Small intestine (tissue), 7 donors: Measurements from ENCODE around the gene NKPD1. TPM values are rescaled to one million over a fixed set of nuclear protein-coding genes. Genes with fewer than 3 reads are reported as not detected.

ENCODE experiments used
- DNase-seq, 2 donors: peaks; one replicate each; pipeline versions ENCODE4 v3.0.0 to v3.0.0-alpha.2; 2013
- FAIRE-seq: peaks from 2 replicates; lab custom pipeline; 2012; peaks lifted over from hg19 to GRCh38; lab: Jason Lieb, UNC
- H3K27ac ChIP-seq, 3 donors: one replicate each; pipeline ENCODE4 v1.5.1; 2013; ENCODE audit warnings: low read length in 2 of 3, mild to moderate bottlenecking in 2 of 3, control low read depth in 1 of 3, inconsistent platforms in 1 of 3, low read depth in 1 of 3, moderate library complexity in 1 of 3
- H3K27me3 ChIP-seq, 3 donors: one replicate each; pipeline ENCODE4 v1.6.1; 2013; ENCODE audit warnings: low read length in 3 of 3, inconsistent platforms in 1 of 3; ENCODE audit not compliant: control insufficient read depth in 3 of 3, insufficient read depth in 3 of 3
- H3K36me3 ChIP-seq, 3 donors: one replicate each; pipeline ENCODE4 v1.6.1; 2013; ENCODE audit warnings: low read length in 3 of 3, inconsistent platforms in 1 of 3, low read depth in 1 of 3, mild to moderate bottlenecking in 1 of 3, moderate library complexity in 1 of 3; ENCODE audit not compliant: control insufficient read depth in 3 of 3, insufficient read depth in 2 of 3
- H3K4me1 ChIP-seq, 3 donors: one replicate each; pipeline ENCODE4 v1.6.1; 2013; ENCODE audit warnings: low read length in 2 of 3, inconsistent platforms in 1 of 3, low read depth in 1 of 3, mild to moderate bottlenecking in 1 of 3, moderate library complexity in 1 of 3; ENCODE audit not compliant: control insufficient read depth in 3 of 3, insufficient read depth in 2 of 3
- H3K4me3 ChIP-seq, 3 donors: one replicate each; pipeline ENCODE4 v1.5.1; 2013; ENCODE audit warnings: low read length in 3 of 3, control low read depth in 1 of 3, inconsistent platforms in 1 of 3, low read depth in 1 of 3, mild to moderate bottlenecking in 1 of 3, moderate library complexity in 1 of 3
- H3K9me3 ChIP-seq, 2 donors: one replicate each; pipeline ENCODE4 v1.6.1; 2013; ENCODE audit warnings: low read depth in 1 of 2, low read length in 1 of 2; ENCODE audit not compliant: control insufficient read depth in 2 of 2, insufficient read depth in 1 of 2
- WGBS, 3 donors: extraction: QIAGEN DNeasy Blood & Tissue Kit; methylation state at CpG; one replicate each; pipeline ENCODE4 v1.1.7; 2013; 5-methylcytosine and 5-hydroxymethylcytosine counted together
- polyA plus RNA-seq, 4 donors: library from polyadenylated mRNA; stranded (reverse) in 3 of 4; unstranded in 1 of 4; fragments of 200-250 nt in 3 of 4; fragments of 120-200 nt in 1 of 4; gene quantifications; one replicate each; pipeline versions ENCODE4 v1.2.1 to v1.2.3, GENCODE V29; 2013
- donor health status: healthy with polysubstance abuse.
- donor health status: control.
- donor health status: control.
- donor health status: Bipolar disorder and iron deficiency.
- donor health status: healthy.

The NKPD1 gene
- polyA plus RNA-seq, 4 donors: 0.09 to 0.13 TPM; not detected in 2

DNA sequence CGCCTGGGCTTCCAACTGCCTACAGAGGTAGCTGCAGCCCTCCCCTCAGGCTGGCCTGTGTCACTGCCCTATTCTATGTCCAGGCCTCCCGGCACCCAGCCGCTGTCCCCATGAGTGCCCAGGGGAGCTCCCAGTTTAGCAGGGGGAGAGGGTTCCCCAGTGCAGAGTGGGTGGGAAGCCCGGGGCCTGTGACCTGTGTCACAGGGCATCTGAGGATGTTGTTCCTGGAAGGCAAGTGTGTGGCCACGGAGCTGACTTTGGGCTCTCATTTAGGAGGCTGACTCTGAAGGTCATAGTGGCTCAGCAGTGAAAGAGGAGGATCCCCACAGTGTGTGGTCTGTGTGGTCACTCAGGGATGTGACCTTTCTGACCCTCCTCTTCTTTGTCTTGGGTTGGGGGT lies 42.7 kb downstream of the NKPD1 start:
- Histone ChIP-seq H3K27me3 (no peaks in the 10 kb centered on the region), H3K4me1 (peaks cover 3 to 66% (median 6%) of the 10 kb centered on the region in 3 donors), H3K36me3 (peaks cover 0 to 55% (median 0%) of the 10 kb centered on the region in 3 donors), H3K4me3 (no peak overlapping the region), H3K27ac (peak overlapping the region; percentile 24 to 74 (median 29)), H3K9me3 (no peaks in the 10 kb centered on the region)
- FAIRE-seq (no peak), DNase-seq (no peak)
- WGBS, 3 donors: 63 to 67% (median 65%) methylated on average over 5 of the region's 5 CpGs

- DNase-seq: no peak
- 22 to 61% (median 37%) methylated on average over 12 of the region's 12 CpGs for whole genome bisulfite sequencing, 3 donors
- H3K9me3 ChIP-seq: no peaks in the 10 kb centered on the region
- no peak for FAIRE-seq
- H3K36me3 ChIP-seq: peaks cover 0 to 53% (median 0%) of the 10 kb centered on the region in 3 donors
- H3K4me3 ChIP-seq: no peak overlapping the region
- H3K27me3 ChIP-seq: no peaks in the 10 kb centered on the region
- H3K4me1 ChIP-seq: peaks cover 7 to 69% (median 7%) of the 10 kb centered on the region in 3 donors
- H3K27ac ChIP-seq: peak overlapping the region in 1 of 3 donors; percentile 29
Observed at GRCh38 chr19:45117671-45118070, 43.1 kb downstream of the NKPD1 start.

DNA sequence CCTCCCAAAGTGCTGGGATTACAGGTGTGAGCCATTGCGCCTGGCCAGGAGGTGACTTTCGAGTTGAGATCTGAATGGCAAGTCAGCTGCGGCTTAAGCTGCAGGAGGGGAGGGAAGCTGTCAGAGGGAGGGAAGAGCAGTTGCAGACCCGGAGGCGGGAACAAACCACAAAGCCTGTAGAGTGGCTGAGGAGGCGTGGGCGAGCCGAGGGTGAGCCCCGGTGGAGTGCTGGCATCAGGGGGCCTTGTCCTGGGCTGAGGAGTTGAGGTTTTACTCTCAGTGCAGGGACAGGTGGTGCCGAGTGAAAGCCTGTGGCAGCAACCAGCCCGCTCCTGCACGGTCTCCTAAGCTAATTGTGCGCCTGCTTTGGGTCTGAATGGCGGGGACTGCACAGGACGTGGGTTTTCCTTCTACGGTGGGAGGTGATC lies 43.6 kb downstream of the NKPD1 start:
- Histone ChIP-seq H3K9me3 (no peaks in the 10 kb centered on the region), H3K27me3 (no peaks in the 10 kb centered on the region), H3K4me1 (peaks cover 11 to 72% (median 11%) of the 10 kb centered on the region in 3 donors), H3K4me3 (no peak overlapping the region), H3K36me3 (peaks cover 0 to 52% (median 0%) of the 10 kb centered on the region in 3 donors), H3K27ac (peak overlapping the region in 1 of 3 donors; percentile 29)
- no peak for FAIRE-seq
- 51 to 52% (median 52%) methylated on average over 16 of the region's 16 CpGs for WGBS, 3 donors
- no peak for DNase-seq

- FAIRE-seq (no peak), DNase-seq (no peak)
- Histone ChIP-seq H3K36me3 (peaks cover 0 to 47% (median 0%) of the 10 kb centered on the region in 3 donors), H3K4me1 (peaks cover 11 to 69% (median 12%) of the 10 kb centered on the region in 3 donors), H3K27me3 (no peaks in the 10 kb centered on the region), H3K9me3 (no peaks in the 10 kb centered on the region), H3K4me3 (no peak overlapping the region), H3K27ac (no peak overlapping the region)
- 93 to 97% (median 95%) methylated on average over 21 of the region's 21 CpGs for WGBS, 3 donors
Observed at GRCh38 chr19:45115809-45116615, 44.8 kb downstream of the NKPD1 start.

- peaks cover 11 to 67% (median 12%) of the 10 kb centered on the region in 3 donors for H3K4me1 ChIP-seq
- H3K4me3 ChIP-seq: no peak overlapping the region
- no peak for FAIRE-seq
Observed at GRCh38 chr19:45114116-45114515, 46.7 kb downstream of the NKPD1 start.

GRCh38 chr19:45113628-45114027 lies 47.2 kb downstream of the NKPD1 start:
- Histone ChIP-seq H3K4me3 (peak overlapping the region in 1 of 3 donors; percentile 8), H3K27ac (peak overlapping the region; percentile 14 to 83 (median 68)), H3K27me3 (no peaks in the 10 kb centered on the region), H3K36me3 (peaks cover 0 to 54% (median 0%) of the 10 kb centered on the region in 3 donors), H3K9me3 (no peaks in the 10 kb centered on the region), H3K4me1 (peaks cover 11 to 67% (median 12%) of the 10 kb centered on the region in 3 donors)
- 15 to 53% (median 28%) methylated on average over 9 of the region's 9 CpGs for WGBS, 3 donors
- DNase-seq (peak; percentile 74 to 83), FAIRE-seq (no peak)

More at GRCh38 chr19:45114116-45114515, 46.7 kb downstream of the NKPD1 start:
- Histone ChIP-seq H3K36me3 (peaks cover 0 to 53% (median 0%) of the 10 kb centered on the region in 3 donors), H3K27ac (peak overlapping the region; percentile 14 to 83 (median 30)), H3K9me3 (no peaks in the 10 kb centered on the region), H3K27me3 (no peaks in the 10 kb centered on the region)
- DNase-seq: no peak
- 57 to 62% (median 61%) methylated on average over 4 of the region's 4 CpGs for WGBS, 3 donors

DNA sequence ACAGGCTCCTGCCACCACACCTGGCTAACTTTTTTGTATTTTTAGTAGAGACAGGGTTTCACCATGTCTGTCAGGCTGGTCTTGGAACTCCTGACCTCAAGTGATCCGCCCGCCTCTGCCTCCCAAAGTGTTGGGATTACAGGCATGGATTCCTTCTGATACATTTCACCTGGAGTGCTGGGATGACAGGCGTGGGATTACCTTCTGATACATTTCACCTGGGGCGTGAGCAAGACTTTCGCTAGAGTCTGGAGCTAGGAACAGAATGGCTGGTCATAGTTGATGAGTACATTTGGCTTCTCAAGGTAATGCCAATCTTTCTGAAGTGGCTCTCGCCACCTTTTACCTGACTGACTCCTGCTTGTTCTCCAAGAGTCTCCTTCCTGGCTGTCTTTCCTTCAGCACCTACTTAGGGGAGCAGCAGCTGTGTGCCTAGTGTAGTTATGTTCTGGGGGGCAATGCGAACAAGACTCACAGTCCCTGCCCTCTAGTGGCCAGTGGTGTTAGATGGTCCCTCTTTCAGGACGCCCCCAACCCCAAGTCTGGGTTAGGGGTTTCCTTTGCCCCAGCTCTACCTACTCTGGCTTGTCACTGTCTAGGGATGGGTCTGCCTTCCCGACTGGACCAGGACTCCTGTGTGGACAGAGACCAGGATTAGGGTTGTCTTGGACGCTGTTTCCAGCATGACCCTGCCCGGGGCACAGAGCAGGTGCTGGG lies 48.5 kb downstream of the NKPD1 start:
- Histone ChIP-seq H3K27me3 (no peaks in the 10 kb centered on the region), H3K27ac (peak overlapping the region in 1 of 3 donors; percentile 83), H3K36me3 (peaks cover 0 to 48% (median 0%) of the 10 kb centered on the region in 3 donors), H3K4me3 (no peak overlapping the region), H3K4me1 (peaks cover 6 to 53% (median 11%) of the 10 kb centered on the region in 3 donors), H3K9me3 (no peaks in the 10 kb centered on the region)
- DNase-seq (no peak), FAIRE-seq (no peak)
- 55 to 81% (median 68%) methylated on average over 11 of the region's 11 CpGs for WGBS, 3 donors
